ENCODE results near the gene MFSD12.

MFSD12 gene

DNA sequence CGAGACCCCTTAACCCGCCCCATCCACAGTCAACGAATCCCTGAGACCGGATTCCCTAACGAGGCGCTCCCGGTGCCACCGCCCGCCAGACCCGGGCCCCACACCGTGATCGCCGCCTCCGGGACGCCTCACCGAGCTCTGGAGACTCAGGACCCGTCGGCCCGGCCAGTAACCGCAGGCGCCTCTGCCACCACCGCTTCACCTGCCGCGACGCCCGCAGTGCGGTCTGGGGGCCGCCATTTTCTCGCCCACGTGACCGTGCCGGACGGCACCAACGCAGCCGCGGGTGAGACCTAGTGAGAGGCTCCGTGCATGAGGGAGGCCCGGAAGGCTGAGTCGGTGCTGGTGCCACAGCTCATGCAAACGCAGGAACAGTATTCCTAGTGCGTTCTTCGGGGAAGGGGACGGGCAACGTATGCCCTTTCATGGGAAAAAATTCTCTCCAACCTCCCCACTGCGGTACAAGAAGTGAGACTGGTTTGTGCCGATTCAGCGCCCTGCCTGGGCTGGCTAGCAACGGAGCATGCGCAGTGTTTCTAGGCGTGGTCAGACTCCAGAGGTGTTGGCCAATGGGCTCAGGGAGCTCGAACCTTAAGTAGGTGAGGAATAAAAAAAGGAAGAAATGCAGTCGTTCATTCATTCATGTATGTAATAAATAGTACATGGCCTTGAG is 56.8 kb downstream of the MFSD12 start, which contains the start of gene DOHH (continued):
- peak; percentile 83 for TF ChIP-seq ZBTB48 (tag by site-specific recombination; IDR thresholded peaks at IDR 0.05)
- TF ChIP-seq, protein P1, sequence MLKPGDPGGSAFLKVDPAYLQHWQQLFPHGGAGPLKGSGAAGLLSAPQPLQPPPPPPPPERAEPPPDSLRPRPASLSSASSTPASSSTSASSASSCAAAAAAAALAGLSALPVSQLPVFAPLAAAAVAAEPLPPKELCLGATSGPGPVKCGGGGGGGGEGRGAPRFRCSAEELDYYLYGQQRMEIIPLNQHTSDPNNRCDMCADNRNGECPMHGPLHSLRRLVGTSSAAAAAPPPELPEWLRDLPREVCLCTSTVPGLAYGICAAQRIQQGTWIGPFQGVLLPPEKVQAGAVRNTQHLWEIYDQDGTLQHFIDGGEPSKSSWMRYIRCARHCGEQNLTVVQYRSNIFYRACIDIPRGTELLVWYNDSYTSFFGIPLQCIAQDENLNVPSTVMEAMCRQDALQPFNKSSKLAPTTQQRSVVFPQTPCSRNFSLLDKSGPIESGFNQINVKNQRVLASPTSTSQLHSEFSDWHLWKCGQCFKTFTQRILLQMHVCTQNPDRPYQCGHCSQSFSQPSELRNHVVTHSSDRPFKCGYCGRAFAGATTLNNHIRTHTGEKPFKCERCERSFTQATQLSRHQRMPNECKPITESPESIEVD (tag by site-specific recombination; IDR thresholded peaks at IDR 0.05) = no peak
- TF ChIP-seq SP2 (tag by site-specific recombination; IDR thresholded peaks at IDR 0.05) = peak; percentile 54
- peak; percentile 93 for TF ChIP-seq ZNF2 (tag by site-specific recombination; IDR thresholded peaks at IDR 0.05)
- TF ChIP-seq, protein P2, sequence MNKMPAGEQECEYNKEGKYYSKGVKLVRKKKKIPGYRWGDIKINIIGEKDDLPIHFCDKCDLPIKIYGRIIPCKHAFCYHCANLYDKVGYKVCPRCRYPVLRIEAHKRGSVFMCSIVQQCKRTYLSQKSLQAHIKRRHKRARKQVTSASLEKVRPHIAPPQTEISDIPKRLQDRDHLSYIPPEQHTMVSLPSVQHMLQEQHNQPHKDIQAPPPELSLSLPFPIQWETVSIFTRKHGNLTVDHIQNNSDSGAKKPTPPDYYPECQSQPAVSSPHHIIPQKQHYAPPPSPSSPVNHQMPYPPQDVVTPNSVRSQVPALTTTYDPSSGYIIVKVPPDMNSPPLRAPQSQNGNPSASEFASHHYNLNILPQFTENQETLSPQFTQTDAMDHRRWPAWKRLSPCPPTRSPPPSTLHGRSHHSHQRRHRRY (tag by site-specific recombination; IDR thresholded peaks at IDR 0.05) = no peak
- TF ChIP-seq, protein P3, sequence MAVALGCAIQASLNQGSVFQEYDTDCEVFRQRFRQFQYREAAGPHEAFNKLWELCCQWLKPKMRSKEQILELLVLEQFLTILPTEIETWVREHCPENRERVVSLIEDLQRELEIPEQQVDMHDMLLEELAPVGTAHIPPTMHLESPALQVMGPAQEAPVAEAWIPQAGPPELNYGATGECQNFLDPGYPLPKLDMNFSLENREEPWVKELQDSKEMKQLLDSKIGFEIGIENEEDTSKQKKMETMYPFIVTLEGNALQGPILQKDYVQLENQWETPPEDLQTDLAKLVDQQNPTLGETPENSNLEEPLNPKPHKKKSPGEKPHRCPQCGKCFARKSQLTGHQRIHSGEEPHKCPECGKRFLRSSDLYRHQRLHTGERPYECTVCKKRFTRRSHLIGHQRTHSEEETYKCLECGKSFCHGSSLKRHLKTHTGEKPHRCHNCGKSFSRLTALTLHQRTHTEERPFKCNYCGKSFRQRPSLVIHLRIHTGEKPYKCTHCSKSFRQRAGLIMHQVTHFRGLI (tag by site-specific recombination; IDR thresholded peaks at IDR 0.05) = no peak
- 0 out of 2 replicates have a peak, but pooled peaks have one; percentile 41 for TF ChIP-seq ZNF561 (tag by site-specific recombination; IDR thresholded peaks at IDR 0.05; ENCODE audit: borderline replicate concordance)
- TF ChIP-seq, protein P4, sequence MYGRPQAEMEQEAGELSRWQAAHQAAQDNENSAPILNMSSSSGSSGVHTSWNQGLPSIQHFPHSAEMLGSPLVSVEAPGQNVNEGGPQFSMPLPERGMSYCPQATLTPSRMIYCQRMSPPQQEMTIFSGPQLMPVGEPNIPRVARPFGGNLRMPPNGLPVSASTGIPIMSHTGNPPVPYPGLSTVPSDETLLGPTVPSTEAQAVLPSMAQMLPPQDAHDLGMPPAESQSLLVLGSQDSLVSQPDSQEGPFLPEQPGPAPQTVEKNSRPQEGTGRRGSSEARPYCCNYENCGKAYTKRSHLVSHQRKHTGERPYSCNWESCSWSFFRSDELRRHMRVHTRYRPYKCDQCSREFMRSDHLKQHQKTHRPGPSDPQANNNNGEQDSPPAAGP (tag by site-specific recombination; IDR thresholded peaks at IDR 0.05) = peak; percentile 95
- peak; percentile 67 for TF ChIP-seq ZBTB8A (tag by site-specific recombination; IDR thresholded peaks at IDR 0.05)
- TF ChIP-seq, protein P5, sequence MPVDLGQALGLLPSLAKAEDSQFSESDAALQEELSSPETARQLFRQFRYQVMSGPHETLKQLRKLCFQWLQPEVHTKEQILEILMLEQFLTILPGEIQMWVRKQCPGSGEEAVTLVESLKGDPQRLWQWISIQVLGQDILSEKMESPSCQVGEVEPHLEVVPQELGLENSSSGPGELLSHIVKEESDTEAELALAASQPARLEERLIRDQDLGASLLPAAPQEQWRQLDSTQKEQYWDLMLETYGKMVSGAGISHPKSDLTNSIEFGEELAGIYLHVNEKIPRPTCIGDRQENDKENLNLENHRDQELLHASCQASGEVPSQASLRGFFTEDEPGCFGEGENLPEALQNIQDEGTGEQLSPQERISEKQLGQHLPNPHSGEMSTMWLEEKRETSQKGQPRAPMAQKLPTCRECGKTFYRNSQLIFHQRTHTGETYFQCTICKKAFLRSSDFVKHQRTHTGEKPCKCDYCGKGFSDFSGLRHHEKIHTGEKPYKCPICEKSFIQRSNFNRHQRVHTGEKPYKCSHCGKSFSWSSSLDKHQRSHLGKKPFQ (tag by site-specific recombination; IDR thresholded peaks at IDR 0.05) = no peak
- TF ChIP-seq, protein P6, sequence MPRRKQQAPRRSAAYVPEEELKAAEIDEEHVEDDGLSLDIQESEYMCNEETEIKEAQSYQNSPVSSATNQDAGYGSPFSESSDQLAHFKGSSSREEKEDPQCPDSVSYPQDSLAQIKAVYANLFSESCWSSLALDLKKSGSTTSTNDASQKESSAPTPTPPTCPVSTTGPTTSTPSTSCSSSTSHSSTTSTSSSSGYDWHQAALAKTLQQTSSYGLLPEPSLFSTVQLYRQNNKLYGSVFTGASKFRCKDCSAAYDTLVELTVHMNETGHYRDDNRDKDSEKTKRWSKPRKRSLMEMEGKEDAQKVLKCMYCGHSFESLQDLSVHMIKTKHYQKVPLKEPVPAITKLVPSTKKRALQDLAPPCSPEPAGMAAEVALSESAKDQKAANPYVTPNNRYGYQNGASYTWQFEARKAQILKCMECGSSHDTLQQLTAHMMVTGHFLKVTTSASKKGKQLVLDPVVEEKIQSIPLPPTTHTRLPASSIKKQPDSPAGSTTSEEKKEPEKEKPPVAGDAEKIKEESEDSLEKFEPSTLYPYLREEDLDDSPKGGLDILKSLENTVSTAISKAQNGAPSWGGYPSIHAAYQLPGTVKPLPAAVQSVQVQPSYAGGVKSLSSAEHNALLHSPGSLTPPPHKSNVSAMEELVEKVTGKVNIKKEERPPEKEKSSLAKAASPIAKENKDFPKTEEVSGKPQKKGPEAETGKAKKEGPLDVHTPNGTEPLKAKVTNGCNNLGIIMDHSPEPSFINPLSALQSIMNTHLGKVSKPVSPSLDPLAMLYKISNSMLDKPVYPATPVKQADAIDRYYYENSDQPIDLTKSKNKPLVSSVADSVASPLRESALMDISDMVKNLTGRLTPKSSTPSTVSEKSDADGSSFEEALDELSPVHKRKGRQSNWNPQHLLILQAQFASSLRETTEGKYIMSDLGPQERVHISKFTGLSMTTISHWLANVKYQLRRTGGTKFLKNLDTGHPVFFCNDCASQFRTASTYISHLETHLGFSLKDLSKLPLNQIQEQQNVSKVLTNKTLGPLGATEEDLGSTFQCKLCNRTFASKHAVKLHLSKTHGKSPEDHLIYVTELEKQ (tag by site-specific recombination; IDR thresholded peaks at IDR 0.05; ENCODE audit: borderline replicate concordance) = no peak; the same call in 1 of the 2 replicates
- peak; percentile 95 for TF ChIP-seq ZNF324 (tag by site-specific recombination; IDR thresholded peaks at IDR 0.05)
- no peak for TF ChIP-seq OVOL3 (tag by site-specific recombination; IDR thresholded peaks at IDR 0.05)
- no peak for TF ChIP-seq ZNF19 (tag by site-specific recombination; IDR thresholded peaks at IDR 0.05; ENCODE audit: low read depth)
- peak; percentile 50 for TF ChIP-seq ZNF366 (tag by site-specific recombination; conservative IDR thresholded peaks at IDR 0.05)
- TF ChIP-seq, protein P7, sequence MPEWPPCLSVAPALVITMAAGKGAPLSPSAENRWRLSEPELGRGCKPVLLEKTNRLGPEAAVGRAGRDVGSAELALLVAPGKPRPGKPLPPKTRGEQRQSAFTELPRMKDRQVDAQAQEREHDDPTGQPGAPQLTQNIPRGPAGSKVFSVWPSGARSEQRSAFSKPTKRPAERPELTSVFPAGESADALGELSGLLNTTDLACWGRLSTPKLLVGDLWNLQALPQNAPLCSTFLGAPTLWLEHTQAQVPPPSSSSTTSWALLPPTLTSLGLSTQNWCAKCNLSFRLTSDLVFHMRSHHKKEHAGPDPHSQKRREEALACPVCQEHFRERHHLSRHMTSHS (tag by site-specific recombination; IDR thresholded peaks at IDR 0.05) = 0 out of 2 replicates have a peak, but pooled peaks have one; percentile 19
- no peak for TF ChIP-seq ZNF138 (tag by site-specific recombination; IDR thresholded peaks at IDR 0.05; ENCODE audit: borderline replicate concordance)
- no peak for TF ChIP-seq ZNF292 (tag by site-specific recombination; IDR thresholded peaks at IDR 0.05; ENCODE audit: borderline replicate concordance, low read depth)
- TF ChIP-seq ZNF302 (tag by site-specific recombination; IDR thresholded peaks at IDR 0.05; ENCODE audit: low read depth) = no peak
- TF ChIP-seq ZNF112 (tag by site-specific recombination; IDR thresholded peaks at IDR 0.05) = no peak
- TF ChIP-seq EGR2 (tag by site-specific recombination; IDR thresholded peaks at IDR 0.05; ENCODE audit: low read depth) = peak; percentile 82
- peak; percentile 27; the same call in 1 of the 2 replicates for TF ChIP-seq ZNF600 (tag by site-specific recombination; IDR thresholded peaks at IDR 0.05)
- TF ChIP-seq KLF1 (tag by site-specific recombination; IDR thresholded peaks at IDR 0.05) = peak; percentile 56; the same call in 1 of the 2 replicates
- no peak for TF ChIP-seq ZNF777 (tag by site-specific recombination; IDR thresholded peaks at IDR 0.05; ENCODE audit: borderline replicate concordance)
- peak; percentile 94 for TF ChIP-seq ZXDB (tag by site-specific recombination; IDR thresholded peaks at IDR 0.05)
- TF ChIP-seq KLF7 (tag by site-specific recombination; IDR thresholded peaks at IDR 0.05; ENCODE audit: borderline replicate concordance) = peak; percentile 56; the same call in 1 of the 2 replicates

All from HEK293 (cell line).